Neural progenitor cell (in vitro differentiated cells): ENCODE data around the gene ZNF253.

ENCODE experiments used
- CTCF ChIP-seq: fragments of 200-600 bp; sonication (generic); IDR thresholded peaks from 2 replicates; pipeline ENCODE4 v1.5.1; 2017; ENCODE audit warnings: antibody characterized with exemption, mild to moderate bottlenecking
- EZH2 ChIP-seq: fragments of 200-600 bp; sonication (generic); IDR thresholded peaks from 2 replicates; pipeline ENCODE4 v1.6.1; 2017; ENCODE audit warnings: antibody characterized with exemption, mild to moderate bottlenecking, moderate library complexity
- EZH2phosphoT487 ChIP-seq: fragments of 200-600 bp; sonication (generic); IDR thresholded peaks from 2 replicates; pipeline ENCODE4 v1.6.1; 2017; ENCODE audit warnings: antibody characterized with exemption

DNA sequence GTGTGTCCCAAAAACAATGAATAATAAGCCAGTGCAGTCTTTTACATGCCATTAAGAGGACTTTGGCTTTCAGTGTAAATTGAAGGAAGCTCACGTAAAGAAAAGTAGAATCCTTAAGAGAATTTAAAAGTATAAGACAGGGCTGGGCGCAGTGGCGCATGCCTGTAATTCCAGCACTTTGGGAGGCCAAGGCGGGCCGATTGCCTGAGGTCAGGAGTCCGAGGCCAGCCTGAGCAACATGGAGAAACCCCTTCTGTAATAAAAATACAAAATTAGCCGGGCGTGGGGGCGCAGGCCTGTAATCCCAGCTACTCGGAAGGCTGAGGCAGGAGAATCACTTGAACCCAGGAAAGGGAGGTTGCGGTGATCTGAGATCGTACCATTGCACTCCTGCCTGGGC lies 17.9 kb upstream of the ZNF253 start:
- no peak for TF ChIP-seq CTCF
- TF ChIP-seq EZH2phosphoT487 = no peak
- no peak for TF ChIP-seq EZH2
